RCC 7860 (cell line): Measurements from ENCODE around the gene MISFA.
A peak's percentile ranks its signal among the peaks of the same experiment; 100 is the strongest.
"Not testable (repeated sequence)": the region's sequence is repeated elsewhere in the genome, so short reads cannot be mapped to it uniquely, and the experiment has no call there.

Source experiments
- DNase-seq: peaks from one replicate; pipeline ENCODE4 v3.0.0-alpha.2; 2015; ENCODE audit warnings: low spot score
- FAIRE-seq: peaks from 2 replicates; lab custom pipeline; 2012; peaks lifted over from hg19 to GRCh38; lab: Jason Lieb, UNC

The MISFA gene

DNA sequence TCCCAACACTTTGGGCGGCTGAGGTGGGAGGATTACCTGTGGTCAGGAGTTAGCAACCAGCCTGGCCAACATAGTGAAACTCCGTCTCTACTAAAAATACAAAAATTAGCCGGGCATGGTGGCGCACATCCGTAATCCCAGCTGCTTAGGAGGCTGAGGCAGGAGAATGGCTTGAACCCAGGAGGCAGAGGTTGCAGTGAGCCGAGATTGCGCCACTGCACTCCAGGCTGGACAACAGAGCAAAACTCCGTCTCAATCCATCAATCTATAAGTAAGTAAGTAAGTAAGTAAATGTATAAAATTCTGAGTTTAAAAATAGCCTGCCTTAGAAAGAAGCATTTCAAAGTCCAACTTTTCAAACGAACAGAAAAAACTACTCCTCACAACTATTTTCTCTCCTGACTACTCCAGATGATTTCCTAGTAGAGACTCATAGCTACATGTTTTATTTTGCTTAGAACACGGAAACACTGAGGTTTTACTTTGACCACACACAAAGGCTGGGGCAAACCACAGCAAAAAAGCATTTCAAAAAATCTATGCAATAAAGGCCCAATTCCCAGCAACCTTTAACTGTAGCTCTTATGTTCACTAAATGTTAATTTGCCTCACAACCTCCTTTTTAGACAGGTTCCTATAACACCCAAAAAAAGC is 18.2 kb downstream of the MISFA start:
- no peak for DNase-seq
- no peak for FAIRE-seq

- DNase-seq (no peak), FAIRE-seq (no peak)
Measured at GRCh38 chr11:18618342-18619025, 18.9 kb downstream of the MISFA start.

GRCh38 chr11:18623707-18624106 is 24.1 kb downstream of the MISFA start:
- DNase-seq, result no peak
- no peak for FAIRE-seq

- FAIRE-seq (no peak), DNase-seq (no peak)
Measured at GRCh38 chr11:18624161-18624560, 24.6 kb downstream of the MISFA start.

- DNase-seq (no peak), FAIRE-seq (no peak)
Measured at GRCh38 chr11:18632841-18633240, 33.3 kb downstream of the MISFA start.

- FAIRE-seq (no peak), DNase-seq (no peak)
Measured at GRCh38 chr11:18633256-18634139, 33.9 kb downstream of the MISFA start.

- DNase-seq (peak; percentile 95), FAIRE-seq (peak; percentile 81)
Measured at GRCh38 chr11:18634140-18635032, 34.8 kb downstream of the MISFA start, which contains the start of gene SPTY2D1. SPTY2D1 (minus strand) TSS chr11:18634342; CDS start chr11:18634257, 85 bp downstream.

DNA sequence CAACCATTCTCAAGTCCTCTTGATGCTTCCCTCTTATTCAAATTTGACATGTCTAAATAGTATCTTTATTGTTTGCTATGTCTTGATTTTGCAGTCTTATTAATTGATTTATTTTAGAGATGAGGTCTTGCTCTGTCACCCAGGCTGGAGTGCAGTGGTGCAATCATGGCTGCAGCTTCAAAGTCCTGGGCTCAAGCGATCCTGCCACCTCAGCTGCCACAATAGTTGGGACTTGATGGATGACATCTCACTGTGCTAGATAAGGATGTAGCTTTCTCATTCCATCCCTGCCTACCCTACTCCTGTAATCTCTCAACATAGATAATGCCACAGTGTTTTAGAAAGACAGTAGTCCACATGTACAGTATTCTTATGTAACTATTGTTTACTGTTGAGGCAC is 42.1 kb downstream of the MISFA start:
- DNase-seq (no peak), FAIRE-seq (no peak)

DNA sequence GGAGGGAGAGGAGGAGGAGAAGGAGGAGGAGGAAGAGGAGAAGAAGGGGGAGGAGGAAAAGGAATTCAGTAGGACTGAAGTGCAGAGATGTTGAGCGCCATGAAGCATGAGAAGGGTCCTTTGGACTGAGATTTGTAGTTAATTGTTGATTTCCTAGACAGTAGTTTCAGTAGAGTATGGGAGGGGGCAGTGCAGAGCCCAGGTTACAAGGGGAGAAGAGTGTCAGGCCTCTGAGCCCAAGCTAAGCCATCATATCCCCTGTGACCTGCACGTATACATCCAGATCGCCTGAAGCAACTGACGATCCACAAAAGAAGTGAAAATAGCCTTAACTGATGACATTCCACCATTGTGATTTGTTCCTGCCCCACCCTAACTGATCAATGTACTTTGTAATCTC is 43.4 kb downstream of the MISFA start:
- FAIRE-seq, DNase-seq: not testable (repeated sequence)

DNA sequence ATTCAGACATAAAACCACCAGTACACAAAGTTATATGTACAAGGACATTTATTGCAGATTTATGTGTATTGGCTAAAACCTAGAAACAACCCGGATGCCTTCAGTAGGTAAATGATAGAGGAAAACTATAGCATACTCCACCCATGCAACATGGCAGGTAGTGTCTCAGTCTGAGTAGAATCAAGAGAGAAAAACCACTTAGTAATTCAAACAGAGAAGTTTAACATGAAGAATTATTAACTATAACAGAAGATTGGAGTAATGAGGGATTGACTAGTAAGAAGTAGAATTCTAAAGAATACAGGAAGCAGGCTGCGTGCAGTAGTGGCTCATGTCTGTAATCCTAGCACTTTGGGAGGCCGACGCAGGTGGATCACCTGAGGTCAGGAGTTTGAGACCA is 50.8 kb downstream of the MISFA start:
- FAIRE-seq (no peak), DNase-seq (no peak)

GRCh38 chr11:18650859-18651557 is 51.4 kb downstream of the MISFA start:
- FAIRE-seq, result no peak
- no peak for DNase-seq
